Retinal pigment epithelial cell (primary cell): ENCODE results near the gene SLC35B2.

Experiments
- DNase-seq: peaks from one replicate; pipeline ENCODE4 v3.0.0-alpha.2; 2010; ENCODE audit warnings: low read depth
- H3K4me3 ChIP-seq: 2 replicates; pipeline ENCODE4 v1.5.1; 2011; ENCODE audit warnings: mild to moderate bottlenecking, low read length, control low read depth, moderate library complexity
- TF ChIP-seq, protein P1 (sequence below): conservative IDR thresholded peaks from 2 replicates; pipeline ENCODE4 v1.5.1; 2011; ENCODE audit warnings: low read depth, low read length, control low read depth, inconsistent platforms

The SLC35B2 gene

DNA sequence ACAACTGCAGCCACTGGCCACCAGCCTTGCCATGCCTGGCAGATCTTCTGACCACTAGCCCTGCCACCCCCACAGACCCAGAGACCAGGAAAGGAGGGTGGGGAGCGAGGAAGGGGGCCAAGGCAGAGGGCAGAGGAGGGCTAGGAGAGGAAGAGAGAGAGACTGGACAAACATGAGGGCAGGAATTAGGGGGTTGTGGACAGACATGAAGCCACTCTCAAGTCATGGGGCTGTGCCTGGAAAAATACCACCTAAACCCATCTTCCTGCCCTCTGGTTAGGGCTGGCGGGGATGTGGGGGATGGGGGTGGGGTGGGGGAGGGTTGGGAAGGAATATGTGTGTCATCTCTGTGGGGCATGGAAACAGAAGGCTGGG is 35.4 kb downstream of the SLC35B2 start:
- DNase-seq, result no peak
- TF ChIP-seq, protein P1, sequence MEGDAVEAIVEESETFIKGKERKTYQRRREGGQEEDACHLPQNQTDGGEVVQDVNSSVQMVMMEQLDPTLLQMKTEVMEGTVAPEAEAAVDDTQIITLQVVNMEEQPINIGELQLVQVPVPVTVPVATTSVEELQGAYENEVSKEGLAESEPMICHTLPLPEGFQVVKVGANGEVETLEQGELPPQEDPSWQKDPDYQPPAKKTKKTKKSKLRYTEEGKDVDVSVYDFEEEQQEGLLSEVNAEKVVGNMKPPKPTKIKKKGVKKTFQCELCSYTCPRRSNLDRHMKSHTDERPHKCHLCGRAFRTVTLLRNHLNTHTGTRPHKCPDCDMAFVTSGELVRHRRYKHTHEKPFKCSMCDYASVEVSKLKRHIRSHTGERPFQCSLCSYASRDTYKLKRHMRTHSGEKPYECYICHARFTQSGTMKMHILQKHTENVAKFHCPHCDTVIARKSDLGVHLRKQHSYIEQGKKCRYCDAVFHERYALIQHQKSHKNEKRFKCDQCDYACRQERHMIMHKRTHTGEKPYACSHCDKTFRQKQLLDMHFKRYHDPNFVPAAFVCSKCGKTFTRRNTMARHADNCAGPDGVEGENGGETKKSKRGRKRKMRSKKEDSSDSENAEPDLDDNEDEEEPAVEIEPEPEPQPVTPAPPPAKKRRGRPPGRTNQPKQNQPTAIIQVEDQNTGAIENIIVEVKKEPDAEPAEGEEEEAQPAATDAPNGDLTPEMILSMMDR, result no peak
- H3K4me3 ChIP-seq, result peak overlapping the region; percentile 8

DNA sequence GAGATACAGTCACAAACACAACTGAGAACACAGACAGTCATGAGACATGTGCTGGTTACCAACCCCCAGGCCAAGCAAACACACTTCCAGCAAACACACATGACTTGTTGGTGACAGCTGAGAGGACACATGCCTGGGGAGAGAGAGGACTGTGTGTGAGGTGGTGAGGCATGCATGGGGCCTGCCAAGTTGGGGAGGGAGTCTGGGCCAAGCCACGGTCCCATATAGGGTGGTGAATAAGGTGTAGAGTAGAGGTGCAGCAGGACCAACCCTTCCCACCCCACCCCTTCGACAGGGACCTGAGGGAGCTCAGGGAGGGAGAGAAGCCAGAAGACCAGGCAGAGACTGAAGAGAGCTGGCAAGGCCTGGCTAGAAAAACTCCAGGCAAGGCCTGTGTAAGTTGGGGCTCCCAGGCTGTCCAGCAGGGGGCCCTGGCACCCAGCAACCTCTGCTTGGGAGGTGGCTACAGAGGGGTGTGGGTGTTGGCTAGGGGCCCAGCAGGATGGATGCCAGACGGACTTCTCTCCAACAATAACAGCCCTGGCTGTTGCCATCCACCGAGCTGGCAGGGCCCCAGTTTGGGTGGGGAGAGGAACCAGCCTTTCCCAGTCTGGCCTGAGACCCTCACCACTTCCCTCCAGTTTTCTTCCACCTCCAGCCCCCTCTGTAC is 35.9 kb downstream of the SLC35B2 start:
- TF ChIP-seq, protein P1, result peak; percentile 95
- H3K4me3 ChIP-seq, result peak overlapping the region; percentile 8
- peak; percentile 77 for DNase-seq

DNA sequence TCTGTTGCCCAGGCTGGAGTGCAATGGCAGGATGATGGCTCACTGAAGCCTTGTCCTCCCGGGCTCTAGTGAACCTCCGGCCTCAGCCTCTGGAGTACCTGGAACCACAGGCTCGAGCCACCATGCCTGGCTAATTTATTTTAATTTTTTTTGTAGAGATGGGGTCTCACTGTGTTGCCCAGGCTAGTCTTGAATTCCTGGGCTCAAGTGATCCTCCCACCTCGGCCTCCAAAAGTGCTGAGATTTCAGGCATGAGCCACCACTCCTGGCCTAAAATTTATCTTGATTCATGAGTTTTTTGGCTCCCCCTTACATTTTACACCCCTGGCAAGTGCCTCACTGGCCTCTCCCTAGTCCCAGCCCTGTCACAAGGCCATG is 36.4 kb downstream of the SLC35B2 start:
- TF ChIP-seq, protein P1, result no peak
- H3K4me3 ChIP-seq, result no peak overlapping the region
- DNase-seq, result no peak

DNA sequence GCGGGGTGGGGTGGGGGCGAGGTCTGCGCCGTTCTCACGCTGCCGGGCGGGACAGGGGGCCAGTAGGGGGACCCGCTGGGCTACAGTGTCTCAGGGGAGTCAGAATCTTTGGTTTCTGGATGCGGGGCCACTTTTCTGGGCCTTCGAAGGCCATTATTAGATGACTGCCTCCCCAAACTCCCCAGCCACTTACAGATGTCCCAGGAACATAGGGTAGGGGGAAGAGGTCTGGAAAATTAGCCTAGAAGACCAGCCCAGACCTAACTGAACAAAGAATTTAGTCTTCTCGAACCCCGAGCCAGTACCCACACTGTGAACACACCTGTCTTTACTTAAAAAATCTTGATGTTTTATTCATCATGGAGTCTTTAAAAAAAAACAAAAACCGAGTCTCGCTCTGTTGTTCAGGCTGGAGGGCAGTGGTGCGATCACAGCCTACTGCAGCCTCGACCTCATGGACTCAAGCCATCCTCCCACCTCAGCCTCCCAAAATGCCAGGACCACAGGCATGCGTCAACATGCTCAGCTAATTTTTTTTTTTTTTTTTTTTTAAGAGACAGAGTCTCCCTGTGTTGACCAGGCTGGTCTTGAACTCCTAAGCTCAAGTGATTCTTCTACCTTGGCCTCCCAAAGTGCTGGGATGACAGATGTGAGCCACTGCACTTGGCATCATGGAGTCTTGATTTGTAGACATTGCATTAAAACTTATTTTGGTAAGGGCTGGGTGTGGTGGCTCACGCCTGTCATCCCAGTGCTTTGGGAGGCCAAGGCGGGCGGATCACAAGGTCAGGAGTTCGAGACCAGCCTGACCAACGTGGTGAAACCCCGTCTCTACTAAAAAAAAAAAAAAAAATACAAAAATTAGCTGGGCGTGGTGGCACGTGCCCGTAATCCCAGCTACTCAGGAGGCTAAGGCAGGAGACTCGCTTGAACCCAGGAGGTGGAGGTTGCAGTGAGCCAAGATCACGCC is 37.2 kb downstream of the SLC35B2 start:
- peak overlapping the region; percentile 59 for H3K4me3 ChIP-seq
- DNase-seq, result no peak
- TF ChIP-seq, protein P1, result peak; percentile 4

DNA sequence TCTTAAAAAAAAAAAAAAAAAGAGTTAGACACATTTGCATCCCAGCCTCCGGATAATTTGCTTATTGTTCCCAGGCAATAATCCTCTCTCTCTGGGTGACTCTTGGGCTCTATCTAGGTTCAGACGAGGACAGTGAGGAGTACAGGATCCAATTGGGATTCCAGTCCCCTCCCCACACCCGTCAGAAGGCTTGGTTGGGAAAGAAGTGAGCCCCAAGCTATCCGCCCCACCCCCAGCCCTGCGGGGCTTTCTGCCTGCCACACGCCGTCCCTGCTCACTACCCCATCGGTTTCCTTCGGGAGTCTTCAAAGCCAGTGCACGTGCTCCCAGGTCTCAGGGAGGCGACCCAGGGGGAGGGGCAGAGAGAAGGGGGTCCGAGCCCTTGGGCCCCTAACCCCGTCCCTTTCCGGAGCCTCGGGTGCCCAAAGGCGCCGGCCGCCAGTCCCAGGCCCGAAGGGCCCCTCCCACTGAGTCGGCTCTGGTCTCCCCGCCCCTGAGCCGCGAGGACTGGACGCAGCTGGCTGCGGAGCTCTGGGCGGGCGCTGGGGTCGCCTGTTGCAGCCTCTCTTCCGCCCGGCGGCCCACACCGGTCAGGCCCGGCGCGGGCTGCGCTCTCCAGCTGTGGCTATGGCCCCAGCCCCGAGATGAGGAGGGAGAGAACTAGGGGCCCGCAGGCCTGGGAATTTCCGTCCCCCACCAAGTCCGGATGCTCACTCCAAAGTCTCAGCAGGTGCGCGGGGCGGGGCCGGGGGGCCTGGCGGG is 38.1 kb downstream of the SLC35B2 start:
- TF ChIP-seq, protein P1, result no peak
- H3K4me3 ChIP-seq, result peak overlapping the region; percentile 59
- DNase-seq, result no peak

DNA sequence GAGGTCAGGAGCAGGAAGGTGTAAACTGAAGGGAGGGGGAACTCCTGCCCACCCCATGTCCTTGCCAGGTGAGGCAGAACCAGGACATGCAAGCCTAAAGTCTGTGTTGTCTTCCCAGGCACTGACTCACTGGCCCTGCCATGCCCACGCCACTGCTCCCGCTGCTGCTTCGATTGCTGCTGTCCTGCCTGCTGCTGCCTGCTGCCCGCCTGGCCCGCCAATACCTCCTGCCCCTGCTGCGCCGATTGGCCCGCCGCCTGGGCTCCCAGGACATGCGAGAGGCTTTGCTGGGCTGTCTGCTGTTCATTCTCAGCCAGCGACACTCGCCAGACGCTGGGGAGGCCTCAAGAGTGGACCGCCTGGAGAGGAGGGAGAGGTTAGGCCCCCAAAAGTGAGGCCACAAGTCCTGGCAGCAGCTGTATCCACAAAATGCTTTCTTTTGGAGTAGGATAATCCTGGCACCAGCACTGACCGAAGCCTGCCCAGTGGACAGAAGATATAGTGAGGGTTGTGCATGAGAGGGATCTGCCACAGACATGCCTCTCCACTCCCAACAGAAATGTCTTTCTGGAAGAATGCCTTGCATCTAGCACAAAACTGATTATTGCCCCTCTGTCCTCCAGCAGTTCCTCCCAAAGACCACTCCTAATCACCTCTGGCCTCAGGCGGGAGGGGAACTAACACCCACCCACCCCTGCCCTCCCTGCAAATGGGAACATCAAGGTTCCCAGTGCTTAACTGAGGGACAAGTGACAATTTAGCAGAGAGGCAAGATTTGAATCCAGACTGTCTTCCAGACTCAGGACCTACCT is 39.8 kb downstream of the SLC35B2 start:
- H3K4me3 ChIP-seq, result no peak overlapping the region
- DNase-seq, result no peak
- TF ChIP-seq, protein P1, result no peak
